HG03108 (cell line): ENCODE data around the gene EFNA5.
"Not testable (repeated sequence)": the region's sequence is repeated elsewhere in the genome, so short reads cannot be mapped to it uniquely, and the experiment has no call there.

Source experiments
- ATAC-seq: cut with Tn5 transposase; IDR thresholded peaks from one replicate; pipeline ENCODE4 v1.9.1; 2021; ENCODE audit warnings: moderate library complexity; ENCODE audit not compliant: unreplicated experiment

The EFNA5 gene

GRCh38 chr5:107437154-107437553 is 233.6 kb downstream of the EFNA5 start:
- no peak for ATAC-seq

GRCh38 chr5:107436201-107436600 is 234.5 kb downstream of the EFNA5 start:
- no peak for ATAC-seq

GRCh38 chr5:107435061-107435460 is 235.7 kb downstream of the EFNA5 start:
- no peak for ATAC-seq

GRCh38 chr5:107433646-107434045 is 237.1 kb downstream of the EFNA5 start:
- not testable (repeated sequence) for ATAC-seq

- no peak for ATAC-seq
These were observed 238.7 kb downstream of the EFNA5 start for GRCh38 chr5:107431998-107432397.

- no peak for ATAC-seq
These were observed 239.2 kb downstream of the EFNA5 start for GRCh38 chr5:107431536-107431935.

- no peak for ATAC-seq
These were observed 240.6 kb downstream of the EFNA5 start for GRCh38 chr5:107430071-107430625.

- no peak for ATAC-seq
These were observed 242.4 kb downstream of the EFNA5 start for GRCh38 chr5:107428303-107428813.

GRCh38 chr5:107426872-107427271 is 243.9 kb downstream of the EFNA5 start:
- no peak for ATAC-seq

- ATAC-seq, result no peak
These were observed 244.5 kb downstream of the EFNA5 start for GRCh38 chr5:107426209-107426608.

- no peak for ATAC-seq
These were observed 245.2 kb downstream of the EFNA5 start for GRCh38 chr5:107425541-107426031.

GRCh38 chr5:107424491-107424890 is 246.2 kb downstream of the EFNA5 start:
- ATAC-seq, result no peak

- ATAC-seq, result no peak
These were observed 248.2 kb downstream of the EFNA5 start for GRCh38 chr5:107422494-107422893.

- ATAC-seq, result no peak
These were observed 251.2 kb downstream of the EFNA5 start for GRCh38 chr5:107419498-107419897.

- no peak for ATAC-seq
These were observed 251.8 kb downstream of the EFNA5 start for GRCh38 chr5:107418902-107419301.

- no peak for ATAC-seq
These were observed 252.7 kb downstream of the EFNA5 start for GRCh38 chr5:107418071-107418470.

- no peak for ATAC-seq
These were observed 255.0 kb downstream of the EFNA5 start for GRCh38 chr5:107415762-107416161.

- ATAC-seq, result no peak
These were observed 255.9 kb downstream of the EFNA5 start for GRCh38 chr5:107414802-107415201.

GRCh38 chr5:107413754-107414153 is 257.0 kb downstream of the EFNA5 start:
- ATAC-seq, result no peak

- no peak for ATAC-seq
These were observed 262.2 kb downstream of the EFNA5 start for GRCh38 chr5:107408564-107408963.

GRCh38 chr5:107407713-107408298 is 262.9 kb downstream of the EFNA5 start:
- no peak for ATAC-seq

GRCh38 chr5:107404595-107405374 is 266.0 kb downstream of the EFNA5 start:
- no peak for ATAC-seq
